A549 treated with RU486 at 1 μM for 4 hours (cell line): ENCODE results near the gene IFNA5. TPM values are rescaled to one million over a fixed set of nuclear protein-coding genes. Genes with fewer than 3 reads are reported as not detected.

Experiments used
- total RNA-seq: library from RNA; stranded (reverse); fragments of 200-300 nt; extraction: Qiagen RNA extraction; gene quantifications from 5 replicates; pipeline ENCODE4 v1.2.3, GENCODE V29; 2022; ENCODE audit warnings: low read depth

IFNA5 gene
- not detected in 5 replicates for total RNA-seq

DNA sequence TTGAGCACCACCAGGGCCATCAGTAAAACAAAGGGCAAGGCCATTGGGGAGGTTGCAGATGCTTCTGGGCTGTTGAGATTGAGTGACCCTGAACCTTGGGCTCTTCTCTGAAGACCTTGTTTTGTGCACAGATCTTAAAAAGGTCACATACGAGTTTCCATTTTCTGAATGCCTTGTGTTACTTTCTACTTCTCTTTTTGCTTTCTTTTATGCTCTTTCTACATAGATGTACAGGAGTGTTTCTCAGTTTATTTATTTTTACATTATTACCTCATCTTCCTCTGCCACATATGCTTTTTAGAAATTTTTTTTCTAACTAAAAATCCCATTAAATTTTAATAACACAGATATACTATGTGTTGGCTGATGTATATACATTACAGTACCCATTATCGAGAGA lies at the start of gene IFNA5:
Gene IFNA5, minus strand, starts transcription at position 101 of the 400 bp plus-strand sequence. Its CDS starts 57 bp downstream, at position 44.

DNA sequence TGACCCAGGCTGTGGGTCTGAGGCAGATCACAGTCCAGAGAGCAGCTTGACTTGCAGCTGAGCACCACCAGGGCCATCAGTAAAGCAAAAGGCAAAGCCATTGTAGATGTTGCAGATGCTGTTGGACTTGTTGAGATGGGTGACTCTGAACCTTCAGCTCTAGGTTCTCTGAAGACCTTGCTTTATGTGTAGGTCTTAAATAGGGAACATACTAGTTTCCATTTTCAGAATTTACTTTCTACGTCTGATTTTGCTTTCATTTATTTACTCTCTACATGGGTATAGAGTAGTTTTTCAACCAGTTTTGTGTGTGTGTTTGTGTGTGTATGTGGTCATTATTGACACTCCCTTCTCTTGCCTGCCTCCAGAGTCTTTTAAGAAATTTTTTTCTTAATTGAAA lies 45.7 kb upstream of the IFNA5 start, which contains the start of gene IFNA6:
Gene IFNA6, minus strand, starts transcription at position 101 of the 400 bp plus-strand sequence. Its CDS starts 0 bp downstream, at position 101.

DNA sequence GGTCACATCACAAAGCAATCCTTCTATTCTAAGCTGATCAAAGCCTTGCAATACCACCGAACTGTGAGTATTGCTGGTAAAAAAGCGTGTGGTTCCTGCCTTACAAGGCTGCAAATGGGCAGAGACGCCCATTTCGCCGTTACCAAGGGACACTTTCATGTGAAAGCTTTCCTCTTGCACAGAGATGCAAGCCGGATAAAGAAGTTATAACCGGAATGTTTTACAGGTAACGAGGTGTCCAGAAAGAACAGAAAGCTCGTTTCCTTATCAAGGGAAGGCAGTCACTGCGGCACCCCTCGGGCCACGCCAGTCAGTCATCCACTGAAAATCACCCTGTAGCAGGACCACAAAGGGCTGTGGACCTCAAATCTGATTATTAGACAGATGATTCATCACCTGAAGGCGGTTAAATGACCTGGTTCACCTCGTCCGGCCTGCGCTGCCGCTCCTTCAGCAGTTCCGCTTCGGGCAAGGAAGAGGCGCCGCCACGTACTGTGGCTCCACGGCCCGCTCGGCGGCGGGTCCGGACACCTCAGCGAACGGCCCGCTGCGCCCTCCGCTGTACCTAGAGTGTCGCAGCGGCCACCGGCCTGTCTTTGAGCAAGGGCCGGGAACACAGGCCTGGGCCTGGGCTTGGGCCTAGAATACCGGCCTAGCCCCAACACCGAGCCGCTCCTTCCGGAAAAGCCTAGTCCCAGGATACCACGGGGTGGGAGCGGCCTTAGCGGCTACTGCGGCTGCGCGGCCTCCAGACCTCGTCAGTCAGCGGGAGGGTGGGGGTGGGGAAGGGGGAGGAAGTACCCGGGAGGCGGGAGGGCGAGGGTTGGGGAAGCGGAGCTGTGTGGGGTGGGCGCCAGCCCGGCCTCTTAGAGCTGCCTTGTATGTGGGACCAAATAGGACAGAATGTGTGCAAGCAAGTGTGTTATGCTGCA lies 29.9 kb upstream of the IFNA5 start, which contains the start of gene KLHL9:
Gene KLHL9, minus strand, starts transcription at position 704 of the 932 bp plus-strand sequence. Its CDS starts 545 bp downstream, at position 159.

Other genes with a start within 250 kb of the IFNA5 start
- 0.23 TPM in 1 of 5 replicates, not detected in the others for gene IFNB1, start 227.4 kb downstream of the IFNA5 start, total RNA-seq
- not detected in 5 replicates for gene IFNW1, start 163.5 kb downstream of the IFNA5 start, total RNA-seq
- gene IFNA21, start 138.7 kb downstream of the IFNA5 start, total RNA-seq: not detected in 5 replicates
- not detected in 5 replicates for gene IFNA4, start 117.7 kb downstream of the IFNA5 start, total RNA-seq
- gene IFNA7, start 103.1 kb downstream of the IFNA5 start, total RNA-seq: not detected in 5 replicates
- not detected in 5 replicates for gene IFNA10, start 98.2 kb downstream of the IFNA5 start, total RNA-seq
- not detected in 5 replicates for gene IFNA16, start 88.0 kb downstream of the IFNA5 start, total RNA-seq
- not detected in 5 replicates for gene IFNA17, start 77.1 kb downstream of the IFNA5 start, total RNA-seq
- not detected in 5 replicates for gene IFNA14, start 65.3 kb downstream of the IFNA5 start, total RNA-seq
- gene KLHL9, start 30.1 kb upstream of the IFNA5 start, total RNA-seq: 9.0 to 18.8 TPM (median 17.2 TPM) in 5 replicates
- gene IFNA6, start 45.6 kb upstream of the IFNA5 start, total RNA-seq: not detected in 5 replicates
- gene IFNA13, start 62.7 kb upstream of the IFNA5 start, total RNA-seq: not detected in 5 replicates
- not detected in 5 replicates for gene IFNA2, start 80.1 kb upstream of the IFNA5 start, total RNA-seq
- gene IFNA8, start 103.8 kb upstream of the IFNA5 start, total RNA-seq: not detected in 5 replicates
- not detected in 5 replicates for gene IFNA1, start 135.1 kb upstream of the IFNA5 start, total RNA-seq
- 0.86 to 2.3 TPM (median 1.4 TPM) in 5 replicates for gene IFNE, start 177.0 kb upstream of the IFNA5 start, total RNA-seq